Measurements from ENCODE around the gene CDH13. TPM values are rescaled to one million over a fixed set of nuclear protein-coding genes. Genes with fewer than 3 reads are reported as not detected.

CDH13 gene
- total and polyA plus RNA-seq, 2 donors (not counting 1 experiment from before 2014, with no cell fraction given), result 27.6 to 96.7 TPM

GRCh38 chr16:83592778-83593177 lies 966.0 kb downstream of the CDH13 start:
- TF ChIP-seq CTCF (conservative IDR thresholded peaks at IDR 0.05 in 1 of 2, IDR thresholded peaks at IDR 0.05 in 1 of 2; ENCODE audit: low read depth in 1 of 2, low read length in 2 of 2) (no peak), EZH2 (IDR thresholded peaks at IDR 0.05; ENCODE audit: low read length, missing control alignments) (no peak)
- Histone ChIP-seq H3K9me3 (ENCODE audit: control insufficient read depth, insufficient read depth, low read depth, low read length) (no peaks in the 10 kb centered on the region), H3K27me3 (ENCODE audit: control insufficient read depth, insufficient read depth, low read length) (no peaks in the 10 kb centered on the region)

GRCh38 chr16:83599789-83600462 lies 973.2 kb downstream of the CDH13 start:
- H3K4me2 ChIP-seq (ENCODE audit: extremely low read depth, insufficient read depth, low read length), result no peak overlapping the region
- H3K79me2 ChIP-seq (ENCODE audit: control insufficient read depth, insufficient read depth, low read length), result no peaks in the 10 kb centered on the region
- no peaks in the 10 kb centered on the region for H3K9me3 ChIP-seq (ENCODE audit: control insufficient read depth, insufficient read depth, low read depth, low read length)
- H2AFZ ChIP-seq (ENCODE audit: low read length), result no peak overlapping the region
- no peaks in the 10 kb centered on the region for H3K4me1 ChIP-seq (ENCODE audit: control insufficient read depth, extremely low read depth, insufficient read depth, low read length)
- no peak for DNase-seq (ENCODE audit: low read depth in 2 of 2)
- no peak overlapping the region for H3K4me3 ChIP-seq (replicated peaks in 1 of 4; ENCODE audit: control extremely low read depth in 1 of 4, insufficient read depth in 1 of 4, low read depth in 3 of 4, low read length in 4 of 4)
- no peaks in the 10 kb centered on the region for H3K36me3 ChIP-seq (ENCODE audit: control insufficient read depth, insufficient read depth, low read length)
- H3K9ac ChIP-seq (ENCODE audit: insufficient read depth, low read length), result no peak overlapping the region
- no peaks in the 10 kb centered on the region for H3K27me3 ChIP-seq (ENCODE audit: control insufficient read depth, insufficient read depth, low read length)
- no peak for TF ChIP-seq EZH2 (IDR thresholded peaks at IDR 0.05; ENCODE audit: low read length, missing control alignments)
- TF ChIP-seq CTCF (conservative IDR thresholded peaks at IDR 0.05 in 1 of 2, IDR thresholded peaks at IDR 0.05 in 1 of 2; ENCODE audit: low read depth in 1 of 2, low read length in 2 of 2), result no peak
- H3K27ac ChIP-seq (ENCODE audit: insufficient read depth, low read length), result no peak overlapping the region
- no peaks in the 10 kb centered on the region for H4K20me1 ChIP-seq (ENCODE audit: control insufficient read depth, extremely low read depth, insufficient read depth, low read length)

More at GRCh38 chr16:83592778-83593177, 966.0 kb downstream of the CDH13 start:
- Histone ChIP-seq H3K9ac (ENCODE audit: insufficient read depth, low read length) (no peak overlapping the region), H3K4me1 (ENCODE audit: control insufficient read depth, extremely low read depth, insufficient read depth, low read length) (no peaks in the 10 kb centered on the region), H3K4me3 (replicated peaks in 1 of 4; ENCODE audit: control extremely low read depth in 1 of 4, insufficient read depth in 1 of 4, low read depth in 3 of 4, low read length in 4 of 4) (no peak overlapping the region), H3K79me2 (ENCODE audit: control insufficient read depth, insufficient read depth, low read length) (no peaks in the 10 kb centered on the region), H4K20me1 (ENCODE audit: control insufficient read depth, extremely low read depth, insufficient read depth, low read length) (no peaks in the 10 kb centered on the region), H3K4me2 (ENCODE audit: extremely low read depth, insufficient read depth, low read length) (no peak overlapping the region), H2AFZ (ENCODE audit: low read length) (no peak overlapping the region), H3K27ac (ENCODE audit: insufficient read depth, low read length) (no peak overlapping the region), H3K36me3 (ENCODE audit: control insufficient read depth, insufficient read depth, low read length) (no peaks in the 10 kb centered on the region)
- no peak for DNase-seq (ENCODE audit: low read depth in 2 of 2)

- H3K4me2 ChIP-seq (ENCODE audit: extremely low read depth, insufficient read depth, low read length), result no peak overlapping the region
- no peaks in the 10 kb centered on the region for H3K4me1 ChIP-seq (ENCODE audit: control insufficient read depth, extremely low read depth, insufficient read depth, low read length)
- DNase-seq (ENCODE audit: low read depth in 2 of 2), result no peak
- H3K27ac ChIP-seq (ENCODE audit: insufficient read depth, low read length), result no peak overlapping the region
- no peaks in the 10 kb centered on the region for H3K27me3 ChIP-seq (ENCODE audit: control insufficient read depth, insufficient read depth, low read length)
- no peak overlapping the region for H3K9ac ChIP-seq (ENCODE audit: insufficient read depth, low read length)
- no peaks in the 10 kb centered on the region for H3K9me3 ChIP-seq (ENCODE audit: control insufficient read depth, insufficient read depth, low read depth, low read length)
- no peaks in the 10 kb centered on the region for H3K36me3 ChIP-seq (ENCODE audit: control insufficient read depth, insufficient read depth, low read length)
- no peak overlapping the region for H2AFZ ChIP-seq (ENCODE audit: low read length)
- H4K20me1 ChIP-seq (ENCODE audit: control insufficient read depth, extremely low read depth, insufficient read depth, low read length), result no peaks in the 10 kb centered on the region
- H3K4me3 ChIP-seq (replicated peaks in 1 of 4; ENCODE audit: control extremely low read depth in 1 of 4, insufficient read depth in 1 of 4, low read depth in 3 of 4, low read length in 4 of 4), result no peak overlapping the region
- TF ChIP-seq CTCF (conservative IDR thresholded peaks at IDR 0.05 in 1 of 2, IDR thresholded peaks at IDR 0.05 in 1 of 2; ENCODE audit: low read depth in 1 of 2, low read length in 2 of 2) (no peak), EZH2 (IDR thresholded peaks at IDR 0.05; ENCODE audit: low read length, missing control alignments) (no peak)
- H3K79me2 ChIP-seq (ENCODE audit: control insufficient read depth, insufficient read depth, low read length), result no peaks in the 10 kb centered on the region
Measured at GRCh38 chr16:83602761-83603722, 976.3 kb downstream of the CDH13 start.

Measured in fibroblast of lung (primary cell).